DOHH2 (cell line): ENCODE data around the gene CYP1B1.

Experiments used
- H3F3A ChIP-seq: fragments of 200-600 bp; sonication (generic), shearing (Covaris generic); 2 replicates; pipeline ENCODE4 v1.6.0; 2016; ENCODE audit warnings: antibody characterized with exemption, mild to moderate bottlenecking; ENCODE audit not compliant: control insufficient read depth, insufficient read depth
- H3K27ac ChIP-seq: fragments of 200-600 bp; sonication (generic); 2 replicates; pipeline ENCODE4 v1.5.1; 2014; ENCODE audit warnings: low read depth, mild to moderate bottlenecking, low read length, moderate library complexity
- H3K27me3 ChIP-seq: fragments of 200-600 bp; sonication (generic); 2 replicates; pipeline ENCODE4 v1.6.1; 2014; ENCODE audit warnings: mild to moderate bottlenecking, low read length, mixed read lengths; ENCODE audit not compliant: control insufficient read depth
- H3K36me3 ChIP-seq: fragments of 200-600 bp; sonication (generic); 2 replicates; pipeline ENCODE4 v1.6.1; 2014; ENCODE audit warnings: mild to moderate bottlenecking, low read length, moderate library complexity, mixed read lengths; ENCODE audit not compliant: control insufficient read depth
- H3K4me1 ChIP-seq: fragments of 200-600 bp; sonication (generic); 2 replicates; pipeline ENCODE4 v1.6.1; 2014; ENCODE audit warnings: mild to moderate bottlenecking, low read length, mixed read lengths; ENCODE audit not compliant: control insufficient read depth
- H3K4me2 ChIP-seq: fragments of 200-600 bp; sonication (generic); 2 replicates; pipeline ENCODE4 v1.6.0; 2014; ENCODE audit warnings: mild to moderate bottlenecking, low read length, moderate library complexity
- H3K4me3 ChIP-seq: fragments of 200-600 bp; sonication (generic); 2 replicates; pipeline ENCODE4 v1.5.1; 2014; ENCODE audit warnings: mild to moderate bottlenecking, low read length, mixed read lengths
- H3K79me2 ChIP-seq: fragments of 200-600 bp; sonication (generic); 2 replicates; pipeline ENCODE4 v1.6.1; 2014; ENCODE audit warnings: mild to moderate bottlenecking, low read length, mixed read lengths; ENCODE audit not compliant: control insufficient read depth
- H3K9me2 ChIP-seq: fragments of 200-600 bp; sonication (generic); replicated peaks from 2 replicates; pipeline ENCODE4 v1.6.1; 2014; ENCODE audit warnings: mild to moderate bottlenecking, low read length, mixed read lengths; ENCODE audit not compliant: control insufficient read depth
- H3K9me3 ChIP-seq: fragments of 200-600 bp; sonication (generic); 2 replicates; pipeline ENCODE4 v1.6.1; 2014; ENCODE audit warnings: antibody characterized with exemption, low read length, mixed read lengths; ENCODE audit not compliant: control insufficient read depth, insufficient read depth
- H4K20me1 ChIP-seq: fragments of 200-600 bp; sonication (generic); 2 replicates; pipeline ENCODE4 v1.6.0; 2014; ENCODE audit warnings: low read depth, mild to moderate bottlenecking, antibody characterized with exemption, low read length, moderate library complexity; ENCODE audit not compliant: control insufficient read depth, insufficient read depth
- CTCF ChIP-seq: fragments of 200-600 bp; sonication (generic); IDR thresholded peaks from one replicate; pipeline ENCODE4 v1.5.1; 2014; ENCODE audit warnings: antibody characterized with exemption, mild to moderate bottlenecking, low read depth, low read length; ENCODE audit not compliant: poor library complexity, severe bottlenecking
- EZH2phosphoT487 ChIP-seq: fragments of 200-600 bp; sonication (generic); IDR thresholded peaks from 2 replicates; pipeline ENCODE4 v1.6.1; 2017; ENCODE audit warnings: borderline replicate concordance, mild to moderate bottlenecking, antibody characterized with exemption, low read length, moderate library complexity, mixed read lengths

Gene CYP1B1

GRCh38 chr2:38095996-38096861 lies 20.3 kb upstream of the CYP1B1 start:
- Histone ChIP-seq H3K9me2 (no peaks in the 10 kb centered on the region), H3K27me3 (peaks cover 54% of the 10 kb centered on the region), H3K79me2 (no peaks in the 10 kb centered on the region), H4K20me1 (no peaks in the 10 kb centered on the region), H3K9me3 (no peaks in the 10 kb centered on the region), H3K4me3 (no peak overlapping the region), H3K27ac (no peak overlapping the region), H3F3A (no peaks in the 10 kb centered on the region), H3K4me2 (no peak overlapping the region), H3K36me3 (no peaks in the 10 kb centered on the region), H3K4me1 (no peaks in the 10 kb centered on the region)
- no peak for TF ChIP-seq CTCF
- no peak for TF ChIP-seq EZH2phosphoT487

- Histone ChIP-seq H3K36me3 (no peaks in the 10 kb centered on the region), H3K4me3 (no peak overlapping the region), H3K4me2 (no peak overlapping the region), H4K20me1 (no peaks in the 10 kb centered on the region), H3K4me1 (no peaks in the 10 kb centered on the region), H3K9me2 (no peaks in the 10 kb centered on the region), H3F3A (no peaks in the 10 kb centered on the region), H3K27ac (no peak overlapping the region), H3K9me3 (no peaks in the 10 kb centered on the region), H3K27me3 (peaks cover 45% of the 10 kb centered on the region), H3K79me2 (no peaks in the 10 kb centered on the region)
- TF ChIP-seq CTCF = no peak
- no peak for TF ChIP-seq EZH2phosphoT487
Measured at GRCh38 chr2:38095079-38095995, 19.4 kb upstream of the CYP1B1 start.

- Histone ChIP-seq H3K4me2 (no peak overlapping the region), H3K79me2 (no peaks in the 10 kb centered on the region), H3K9me3 (no peaks in the 10 kb centered on the region), H3K4me3 (no peak overlapping the region), H3K36me3 (no peaks in the 10 kb centered on the region), H3F3A (no peaks in the 10 kb centered on the region), H3K4me1 (no peaks in the 10 kb centered on the region), H3K27me3 (peaks cover 33% of the 10 kb centered on the region), H4K20me1 (no peaks in the 10 kb centered on the region), H3K27ac (no peak overlapping the region), H3K9me2 (no peaks in the 10 kb centered on the region)
- TF ChIP-seq CTCF (no peak), EZH2phosphoT487 (no peak)
Measured at GRCh38 chr2:38093527-38094165, 17.7 kb upstream of the CYP1B1 start.
